Thymus (tissue), 11 donors: ENCODE measurements around the gene COPZ1. TPM values are rescaled to one million over a fixed set of nuclear protein-coding genes. Genes with fewer than 3 reads are reported as not detected.
A peak's percentile ranks its signal among the peaks of the same experiment; 100 is the strongest.

Source experiments
- DNase-seq, 9 donors: peaks; one replicate each; pipeline ENCODE4 v3.0.0-alpha.2; 2013; ENCODE audit warnings: low spot score in 9 of 9, low read depth in 6 of 9, missing footprints in 1 of 9
- H3K27ac ChIP-seq, 2 donors: one replicate each; pipeline ENCODE4 v1.5.1; 2013; ENCODE audit warnings: control low read depth in 1 of 2, low read depth in 1 of 2, low read length in 1 of 2, mild to moderate bottlenecking in 1 of 2, moderate library complexity in 1 of 2
- H3K27me3 ChIP-seq, 2 donors: one replicate each; pipeline ENCODE4 v1.5.1; 2013; ENCODE audit warnings: low read length in 1 of 2; ENCODE audit not compliant: control insufficient read depth in 2 of 2, insufficient read depth in 1 of 2
- H3K36me3 ChIP-seq, 2 donors: one replicate each; pipeline ENCODE4 v1.5.1; 2013; ENCODE audit warnings: low read length in 1 of 2, mild to moderate bottlenecking in 1 of 2, moderate library complexity in 1 of 2; ENCODE audit not compliant: control insufficient read depth in 2 of 2, insufficient read depth in 2 of 2
- H3K4me1 ChIP-seq, 2 donors: one replicate each; pipeline ENCODE4 v1.5.1; 2013; ENCODE audit warnings: low read length in 2 of 2; ENCODE audit not compliant: control insufficient read depth in 2 of 2, insufficient read depth in 2 of 2
- H3K4me3 ChIP-seq, 2 donors: one replicate each; pipeline ENCODE4 v1.5.1; 2013; ENCODE audit warnings: low read length in 2 of 2, control low read depth in 1 of 2, mild to moderate bottlenecking in 1 of 2
- H3K9me3 ChIP-seq, 2 donors: one replicate each; pipeline ENCODE4 v1.5.1; 2013; ENCODE audit warnings: low read length in 1 of 2, mild to moderate bottlenecking in 1 of 2; ENCODE audit not compliant: control insufficient read depth in 2 of 2, insufficient read depth in 1 of 2
- WGBS: extraction: QIAGEN DNeasy Blood & Tissue Kit; methylation state at CpG from one replicate; pipeline ENCODE4 v1.1.7; 2013; 5-methylcytosine and 5-hydroxymethylcytosine counted together
- polyA plus RNA-seq: library from polyadenylated mRNA; stranded (reverse); fragments of 200-250 nt; gene quantifications from one replicate; pipeline ENCODE4 v1.2.3, GENCODE V29; 2013
- total RNA-seq: library from RNA; stranded (reverse); fragments of 120-200 nt; gene quantifications from one replicate; pipeline ENCODE4 v1.2.4, GENCODE V29; 2013
- donor health status: healthy.

The COPZ1 gene
- total and polyA plus RNA-seq, 2 donors, result 94.9 to 117 TPM

DNA sequence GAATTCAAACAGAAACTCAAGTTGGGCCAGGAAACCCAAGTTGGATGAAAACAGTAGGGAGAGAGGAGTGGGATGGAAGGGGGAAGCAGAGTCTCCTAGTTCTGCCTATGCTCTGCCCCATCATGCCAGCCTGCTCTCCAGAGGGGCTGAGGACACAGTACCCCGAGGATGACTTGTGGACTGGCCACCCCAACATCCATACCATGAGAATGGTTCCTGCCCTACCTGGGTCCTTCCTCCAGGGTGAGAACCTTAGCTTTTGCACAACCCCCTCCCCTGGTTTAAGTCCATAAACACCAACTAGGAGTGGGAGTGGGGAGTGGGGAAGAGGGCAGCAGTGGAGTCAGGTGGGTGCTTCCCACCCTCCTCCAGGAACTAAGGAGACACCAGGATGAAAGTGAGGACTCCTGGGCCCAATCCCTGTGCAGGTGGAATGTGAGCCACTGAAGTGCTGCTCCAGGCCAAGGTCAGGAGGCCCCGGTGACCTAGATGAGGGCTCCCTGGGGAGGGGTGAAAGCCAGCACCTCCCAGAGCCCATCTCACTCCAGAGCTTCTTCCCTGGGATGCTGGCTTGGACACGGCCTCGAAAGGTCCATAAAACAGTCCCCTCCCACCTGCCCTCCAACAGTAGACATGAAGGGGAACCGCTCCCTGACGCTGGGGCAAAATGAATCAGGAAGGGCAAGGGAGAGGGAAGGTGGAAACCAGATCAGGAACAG lies 53.0 kb downstream of the COPZ1 start:
- Histone ChIP-seq H3K4me3 (no peak overlapping the region), H3K27ac (no peak overlapping the region)

GRCh38 chr12:54378796-54379397 lies 54.0 kb downstream of the COPZ1 start:
- H3K9me3 ChIP-seq, result no peaks in the 10 kb centered on the region
- WGBS, result 84% methylated on average over 48 of the region's 49 CpGs
- peak overlapping the region in 1 of 2 donors; percentile 9 for H3K4me3 ChIP-seq
- no peak for DNase-seq
- peaks cover 0 to 1% of the 10 kb centered on the region in 2 donors for H3K36me3 ChIP-seq
- H3K27ac ChIP-seq, result no peak overlapping the region
- peaks cover 0 to 13% of the 10 kb centered on the region in 2 donors for H3K27me3 ChIP-seq
- H3K4me1 ChIP-seq, result peaks cover 0 to 8% of the 10 kb centered on the region in 2 donors

More for the DNA sequence above, 53.0 kb downstream of the COPZ1 start:
- H3K4me1 ChIP-seq, result peaks cover 0 to 8% of the 10 kb centered on the region in 2 donors
- H3K27me3 ChIP-seq, result peaks cover 0 to 13% of the 10 kb centered on the region in 2 donors
- no peaks in the 10 kb centered on the region for H3K36me3 ChIP-seq
- 97% methylated on average over 6 of the region's 6 CpGs for WGBS
- H3K9me3 ChIP-seq, result no peaks in the 10 kb centered on the region
- DNase-seq, result no peak

DNA sequence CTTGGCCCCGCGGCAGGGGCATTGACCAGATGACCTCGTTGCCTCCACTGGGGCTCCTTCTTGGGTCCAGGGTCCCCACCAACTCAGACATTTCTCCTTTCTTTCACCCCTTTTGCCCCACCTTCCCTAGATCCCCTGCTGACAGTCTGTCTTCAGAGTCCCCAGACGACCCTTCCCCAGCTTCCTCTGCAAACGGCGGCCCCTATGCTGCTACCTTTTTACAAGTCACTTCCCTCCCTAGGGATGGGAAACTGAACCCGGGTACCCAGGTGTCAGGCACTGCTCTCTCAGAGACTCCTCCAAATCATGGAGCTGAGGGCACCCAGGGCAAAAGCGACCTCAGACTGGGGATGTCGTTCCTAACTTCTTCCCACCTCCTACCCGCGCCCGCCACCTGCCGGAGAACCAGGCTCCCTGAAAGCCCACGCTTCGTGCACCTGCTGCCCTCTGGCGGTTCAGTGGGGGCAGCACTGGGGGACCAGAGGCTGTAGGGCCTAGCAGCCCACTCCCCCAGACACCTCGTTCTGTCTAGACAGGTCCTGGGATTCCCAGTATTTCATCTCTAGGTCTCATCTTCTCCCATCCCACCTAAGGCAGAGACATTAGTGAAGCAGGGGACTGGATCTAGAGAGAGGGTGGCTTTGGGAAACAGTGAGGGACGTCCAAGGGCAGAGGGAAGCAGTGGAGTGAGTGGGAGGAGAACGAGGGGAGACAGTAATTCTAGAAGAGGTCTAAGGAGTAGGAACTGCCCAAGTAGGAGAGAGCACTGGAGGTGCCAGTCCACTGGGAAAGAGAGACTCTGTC lies 54.7 kb downstream of the COPZ1 start:
- Histone ChIP-seq H3K4me1 (peaks cover 0 to 8% of the 10 kb centered on the region in 2 donors), H3K36me3 (peaks cover 0 to 3% of the 10 kb centered on the region in 2 donors), H3K27ac (no peak overlapping the region), H3K4me3 (peak overlapping the region in 1 of 2 donors; percentile 9), H3K9me3 (no peaks in the 10 kb centered on the region), H3K27me3 (peaks cover 0 to 13% of the 10 kb centered on the region in 2 donors)
- DNase-seq, result peak in 7 of 9 donors; percentile 63 to 90 (median 83)
- WGBS, result 33% methylated on average over 19 of the region's 19 CpGs

- WGBS, result 98% methylated on average over 4 of the region's 4 CpGs
- Histone ChIP-seq H3K36me3 (peaks cover 0 to 3% of the 10 kb centered on the region in 2 donors), H3K9me3 (no peaks in the 10 kb centered on the region), H3K27ac (no peak overlapping the region), H3K27me3 (peaks cover 0 to 13% of the 10 kb centered on the region in 2 donors), H3K4me1 (peaks cover 0 to 8% of the 10 kb centered on the region in 2 donors), H3K4me3 (no peak overlapping the region)
- DNase-seq, result no peak
These were observed 56.2 kb downstream of the COPZ1 start for GRCh38 chr12:54381136-54381535.

DNA sequence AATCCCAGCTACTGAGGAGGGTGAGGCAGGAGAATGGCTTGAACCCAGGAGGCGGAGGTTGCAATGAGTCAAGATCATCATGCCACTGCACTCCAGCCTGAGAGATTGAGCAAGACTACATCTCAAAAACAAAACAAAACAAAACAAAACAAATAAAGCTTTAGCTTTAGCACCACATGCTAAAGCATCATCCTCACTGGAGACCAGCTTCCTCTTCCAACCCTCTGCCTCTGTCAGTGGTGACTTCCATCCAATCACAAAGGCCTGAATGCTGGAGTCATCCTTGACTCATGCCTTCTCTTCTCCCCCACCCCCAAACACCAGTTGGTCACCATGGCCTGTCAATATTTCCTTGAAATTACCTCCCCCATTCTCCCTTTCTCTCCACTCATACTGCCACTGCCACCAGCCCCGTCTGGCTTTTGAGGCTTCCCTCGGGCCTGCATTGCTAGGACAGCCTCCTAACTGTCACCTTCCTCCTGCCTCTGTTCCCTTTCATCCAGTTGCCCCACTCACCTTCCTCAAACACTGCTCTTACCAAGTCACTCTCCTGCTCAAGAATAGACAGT lies 58.2 kb downstream of the COPZ1 start:
- peaks cover 0 to 12% of the 10 kb centered on the region in 2 donors for H3K27me3 ChIP-seq
- no peak overlapping the region for H3K4me3 ChIP-seq
- 98% methylated on average over 3 of the region's 3 CpGs for WGBS
- H3K4me1 ChIP-seq, result peaks cover 0 to 18% of the 10 kb centered on the region in 2 donors
- H3K27ac ChIP-seq, result no peak overlapping the region
- no peak for DNase-seq
- H3K36me3 ChIP-seq, result peaks cover 0 to 3% of the 10 kb centered on the region in 2 donors
- no peaks in the 10 kb centered on the region for H3K9me3 ChIP-seq

- Histone ChIP-seq H3K36me3 (peaks cover 0 to 3% of the 10 kb centered on the region in 2 donors), H3K4me3 (no peak within 1 kb of the TSS), H3K27ac (no peak within 1 kb of the TSS), H3K9me3 (no peaks in the 10 kb centered on the region), H3K4me1 (peaks cover 0 to 27% of the 10 kb centered on the region in 2 donors), H3K27me3 (no peaks in the 10 kb centered on the region)
- no peak for DNase-seq
- WGBS, result 100% methylated on average over 1 of the region's 1 CpG
These were observed 59.7 kb downstream of the COPZ1 start, which contains the start of gene ZNF385A for GRCh38 chr12:54384591-54385041. Gene ZNF385A, minus strand, starts transcription at chr12:54384733. Its CDS starts 219 bp downstream, at chr12:54384514.

GRCh38 chr12:54385251-54385914 lies 60.5 kb downstream of the COPZ1 start:
- no peak for DNase-seq
- Histone ChIP-seq H3K27me3 (no peaks in the 10 kb centered on the region), H3K9me3 (no peaks in the 10 kb centered on the region), H3K27ac (no peak overlapping the region), H3K4me3 (no peak overlapping the region), H3K36me3 (peaks cover 0 to 3% of the 10 kb centered on the region in 2 donors), H3K4me1 (peaks cover 5 to 32% of the 10 kb centered on the region in 2 donors)
- 91% methylated on average over 10 of the region's 10 CpGs for WGBS

- DNase-seq, result no peak
- Histone ChIP-seq H3K4me1 (peaks cover 7 to 40% of the 10 kb centered on the region in 2 donors), H3K27me3 (no peaks in the 10 kb centered on the region), H3K27ac (no peak overlapping the region), H3K9me3 (no peaks in the 10 kb centered on the region), H3K36me3 (peaks cover 0 to 3% of the 10 kb centered on the region in 2 donors), H3K4me3 (no peak overlapping the region)
- 95% methylated on average over 3 of the region's 3 CpGs for whole genome bisulfite sequencing
These were observed 61.6 kb downstream of the COPZ1 start for GRCh38 chr12:54386403-54387113.
